GM19351 (cell line): ENCODE data around the gene FSTL1.

ENCODE experiments used
- ATAC-seq: cut with Tn5 transposase; IDR thresholded peaks from one replicate; pipeline ENCODE4 v1.9.1; 2021; ENCODE audit warnings: mild to moderate bottlenecking, moderate library complexity; ENCODE audit not compliant: unreplicated experiment

The FSTL1 gene

GRCh38 chr3:120364101-120364500 lies 86.7 kb downstream of the FSTL1 start:
- ATAC-seq: no peak

DNA sequence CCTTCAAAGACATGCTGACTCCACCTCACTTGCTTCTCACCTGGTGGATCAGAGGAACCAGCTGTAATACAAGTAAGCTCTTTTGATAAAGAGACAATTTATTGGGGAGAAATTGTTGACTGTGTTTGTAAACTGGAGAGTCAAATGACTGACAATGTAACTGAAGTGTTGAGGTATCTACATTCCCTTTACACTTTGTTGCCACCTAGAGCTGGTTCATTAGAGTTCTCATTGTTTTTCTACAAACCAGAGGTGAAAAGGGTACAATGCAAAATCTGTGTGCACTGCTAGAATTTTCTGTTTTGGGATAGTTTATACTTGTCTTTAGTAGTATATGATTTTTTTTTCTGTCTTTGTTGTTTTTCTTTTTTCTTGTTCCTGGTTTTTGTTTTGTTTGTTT lies 93.0 kb downstream of the FSTL1 start:
- ATAC-seq: no peak

GRCh38 chr3:120355486-120355885 lies 95.3 kb downstream of the FSTL1 start:
- ATAC-seq: peak; percentile 94

GRCh38 chr3:120353463-120353862 lies 97.3 kb downstream of the FSTL1 start:
- ATAC-seq: no peak

DNA sequence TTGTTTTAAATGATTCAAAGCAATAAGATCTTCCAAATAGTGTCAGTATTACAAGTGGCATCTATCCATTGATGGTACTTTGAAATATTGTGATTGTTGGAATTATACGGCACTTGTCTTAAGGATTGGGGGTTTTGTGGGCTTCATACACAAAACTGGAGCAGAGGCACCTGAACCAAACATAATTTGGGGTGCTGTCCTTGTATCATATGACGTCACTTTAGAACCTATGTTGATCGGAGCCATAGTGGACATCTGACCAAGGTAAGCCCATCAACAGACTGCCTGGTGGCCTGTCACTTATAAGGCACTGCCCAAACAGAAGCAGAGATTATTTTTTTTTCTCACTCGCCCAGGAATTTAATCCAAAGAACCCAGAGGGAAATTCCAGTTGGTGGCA lies 98.8 kb downstream of the FSTL1 start:
- ATAC-seq: no peak

DNA sequence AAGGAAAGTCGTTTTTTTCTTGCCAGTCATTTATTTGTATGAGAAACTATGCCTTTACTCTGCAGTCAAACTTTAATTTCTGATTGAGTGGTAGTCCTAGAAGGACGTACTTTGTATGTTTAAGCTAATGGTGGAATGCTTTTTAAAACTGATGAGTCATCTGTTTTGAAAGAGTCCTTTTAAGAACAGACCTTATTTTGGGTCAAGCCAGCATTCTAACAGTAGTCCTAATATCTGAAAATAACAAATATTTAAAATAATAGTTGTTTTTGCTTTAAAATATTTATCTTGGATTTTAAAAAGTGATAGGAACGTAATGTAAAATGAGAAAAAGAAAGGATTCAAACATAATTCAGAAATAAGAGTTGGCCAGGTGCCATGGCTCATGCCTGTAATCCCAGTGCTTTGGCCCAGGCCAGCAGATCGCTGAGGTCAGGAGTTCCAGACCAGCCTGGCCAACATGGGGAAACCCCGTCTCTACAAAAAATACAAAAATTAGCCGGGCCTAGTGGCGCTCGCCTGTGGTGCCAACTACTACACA lies 100.3 kb downstream of the FSTL1 start:
- no peak for ATAC-seq

- ATAC-seq: no peak
Measured at GRCh38 chr3:120349855-120350125, 101.0 kb downstream of the FSTL1 start.

GRCh38 chr3:120348991-120349854 lies 101.6 kb downstream of the FSTL1 start, which contains the start of gene LRRC58:
Gene LRRC58, minus strand, starts transcription at chr3:120349354. Its CDS starts 111 bp downstream, at chr3:120349243.
- peak; percentile 79 for ATAC-seq

- peak; percentile 51 for ATAC-seq
Measured at GRCh38 chr3:120348065-120348990, 102.5 kb downstream of the FSTL1 start.

GRCh38 chr3:120344349-120344748 lies 106.4 kb downstream of the FSTL1 start:
- no peak for ATAC-seq
